SK-N-SH treated with all-trans-retinoic acid at 6 μM for 48 hours (cell line): ENCODE data around the gene DUSP23.

Source experiments
- CREB5 ChIP-seq: fragments of 250-450 bp; sonication (Bioruptor Pico); IDR thresholded peaks from 2 replicates; pipeline ENCODE4 v1.5.1; 2020; ENCODE audit warnings: low read depth, mild to moderate bottlenecking, moderate library complexity
- CSDC2 ChIP-seq: fragments of 250-450 bp; sonication (Bioruptor Pico); IDR thresholded peaks from 2 replicates; pipeline ENCODE4 v1.5.0; 2020; ENCODE audit warnings: mild to moderate bottlenecking, moderate library complexity
- CSRNP3 ChIP-seq: fragments of 250-450 bp; sonication (Bioruptor Pico); IDR thresholded peaks from 2 replicates; pipeline ENCODE4 v1.5.1; 2021; ENCODE audit warnings: mild to moderate bottlenecking, moderate library complexity
- ISL1 ChIP-seq: fragments of 250-450 bp; sonication (Bioruptor Pico); IDR thresholded peaks from 2 replicates; pipeline ENCODE4 v2.1.2; 2022; ENCODE audit warnings: mild to moderate bottlenecking, moderate library complexity
- PATZ1 ChIP-seq: fragments of 250-450 bp; sonication (Bioruptor Pico); IDR thresholded peaks from 2 replicates; pipeline ENCODE4 v1.8.0; 2020; ENCODE audit warnings: mild to moderate bottlenecking, moderate library complexity, borderline replicate concordance
- POU6F1 ChIP-seq: fragments of 250-450 bp; sonication (Bioruptor Pico); IDR thresholded peaks from 2 replicates; pipeline ENCODE4 v1.8.0; 2021; ENCODE audit warnings: low read depth, mild to moderate bottlenecking, moderate library complexity, borderline replicate concordance
- PPARA ChIP-seq: fragments of 250-450 bp; sonication (Bioruptor Pico); IDR thresholded peaks from 2 replicates; pipeline ENCODE4 v1.5.0; 2020; ENCODE audit warnings: mild to moderate bottlenecking, borderline replicate concordance
- RARB ChIP-seq: fragments of 250-450 bp; sonication (Bioruptor Pico); IDR thresholded peaks from 2 replicates; pipeline ENCODE4 v1.8.0; 2021; ENCODE audit warnings: mild to moderate bottlenecking, moderate library complexity
- TOX ChIP-seq: fragments of 250-450 bp; sonication (Bioruptor Pico); IDR thresholded peaks from 2 replicates; pipeline ENCODE4 v1.8.0; 2021; ENCODE audit warnings: mild to moderate bottlenecking, moderate library complexity, borderline replicate concordance
- TSHZ2 ChIP-seq: fragments of 250-450 bp; sonication (Bioruptor Pico); IDR thresholded peaks from 2 replicates; pipeline ENCODE4 v1.5.0; 2020; ENCODE audit warnings: mild to moderate bottlenecking, moderate library complexity
- ZFP3 ChIP-seq: fragments of 250-450 bp; sonication (Bioruptor Pico); IDR thresholded peaks from 2 replicates; pipeline ENCODE4 v1.5.0; 2020; ENCODE audit warnings: mild to moderate bottlenecking, moderate library complexity
- ZNF70 ChIP-seq: fragments of 450-650 bp; formaldehyde crosslinking; IDR thresholded peaks from 2 replicates; pipeline ENCODE4 v1.5.0; 2020; ENCODE audit warnings: mild to moderate bottlenecking, moderate library complexity
- ZNF8 ChIP-seq: fragments of 450-650 bp; formaldehyde crosslinking; IDR thresholded peaks from 2 replicates; pipeline ENCODE4 v1.5.0; 2020; ENCODE audit warnings: mild to moderate bottlenecking, moderate library complexity

- TF ChIP-seq CREB5 (CRISPR knock-in tag), result no peak
- no peak for TF ChIP-seq ZNF70 (CRISPR knock-in tag)
- TF ChIP-seq TSHZ2 (CRISPR knock-in tag), result no peak
- TF ChIP-seq ISL1 (CRISPR knock-in tag), result no peak
- TF ChIP-seq PPARA, result no peak
- TF ChIP-seq PATZ1 (CRISPR knock-in tag), result no peak
- TF ChIP-seq TOX (CRISPR knock-in tag), result no peak
- no peak for TF ChIP-seq ZNF8 (CRISPR knock-in tag)
- no peak for TF ChIP-seq CSRNP3 (CRISPR knock-in tag)
- TF ChIP-seq RARB (CRISPR knock-in tag), result no peak
- no peak for TF ChIP-seq ZFP3
- TF ChIP-seq CSDC2 (CRISPR knock-in tag), result no peak
- TF ChIP-seq POU6F1 (CRISPR knock-in tag), result no peak
Observed at GRCh38 chr1:159800177-159800930, 19.6 kb downstream of the DUSP23 start.
